ENCODE results near the gene EHBP1L1.

Gene EHBP1L1

DNA sequence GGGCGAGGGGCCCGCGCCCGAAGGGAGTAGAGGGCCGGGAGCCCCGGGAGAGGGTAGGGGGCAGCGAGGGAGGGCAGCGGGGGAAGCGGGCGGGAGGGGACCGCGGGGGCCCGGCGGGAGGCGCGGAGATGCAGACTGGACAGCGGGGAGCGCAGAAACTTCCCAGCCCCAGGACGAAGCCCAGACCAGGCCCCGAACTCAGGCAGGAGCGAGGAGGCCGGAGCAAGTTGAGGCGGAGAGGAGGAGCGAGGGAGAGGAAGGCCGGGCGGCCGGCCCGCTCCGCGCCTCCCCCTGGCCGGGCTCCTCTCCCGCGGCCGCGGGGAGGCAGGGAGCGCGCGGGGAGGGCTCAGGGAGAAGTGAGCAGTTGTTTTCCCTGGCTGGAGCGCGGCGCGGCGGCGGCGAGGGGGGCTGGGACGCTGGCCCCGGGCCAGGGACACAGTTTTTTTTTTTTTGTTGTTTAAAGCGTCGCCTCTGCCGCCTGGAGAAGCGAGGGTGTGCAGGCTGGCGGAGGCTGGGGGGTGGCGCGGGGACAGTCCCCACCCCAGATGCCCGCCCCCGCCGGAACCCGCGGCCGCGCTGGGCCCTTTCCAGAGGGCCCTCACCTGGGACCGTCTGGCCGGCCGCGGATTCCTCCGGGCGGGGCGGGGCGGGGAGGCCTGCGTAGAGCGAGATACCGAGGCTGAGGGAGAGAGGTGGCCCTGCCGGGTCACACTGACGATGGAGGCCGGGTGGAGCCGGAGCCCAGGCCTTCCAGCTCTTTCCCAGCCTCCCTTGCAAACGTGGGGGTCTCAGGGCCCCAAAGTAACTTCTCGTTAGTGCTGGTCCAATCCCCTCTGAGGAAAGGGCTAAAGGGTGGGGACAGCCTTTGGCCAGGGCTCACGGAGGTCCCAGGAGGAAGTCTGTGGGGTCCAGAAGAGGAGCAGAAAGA lies 17.6 kb upstream of the EHBP1L1 start, which contains the start of gene LTBP3:
TSS of gene LTBP3 (minus strand) at position 358 of the 928 bp plus-strand sequence. CDS start 400 bp downstream, outside the sequence.
- peak; percentile 71 for DNase-seq (ENCODE audit: low read depth)
- H3K4me3 ChIP-seq (ENCODE audit: control insufficient read depth, low read depth, low read length) = peak within 1 kb of the TSS; percentile 54
- TF ChIP-seq, protein P1, sequence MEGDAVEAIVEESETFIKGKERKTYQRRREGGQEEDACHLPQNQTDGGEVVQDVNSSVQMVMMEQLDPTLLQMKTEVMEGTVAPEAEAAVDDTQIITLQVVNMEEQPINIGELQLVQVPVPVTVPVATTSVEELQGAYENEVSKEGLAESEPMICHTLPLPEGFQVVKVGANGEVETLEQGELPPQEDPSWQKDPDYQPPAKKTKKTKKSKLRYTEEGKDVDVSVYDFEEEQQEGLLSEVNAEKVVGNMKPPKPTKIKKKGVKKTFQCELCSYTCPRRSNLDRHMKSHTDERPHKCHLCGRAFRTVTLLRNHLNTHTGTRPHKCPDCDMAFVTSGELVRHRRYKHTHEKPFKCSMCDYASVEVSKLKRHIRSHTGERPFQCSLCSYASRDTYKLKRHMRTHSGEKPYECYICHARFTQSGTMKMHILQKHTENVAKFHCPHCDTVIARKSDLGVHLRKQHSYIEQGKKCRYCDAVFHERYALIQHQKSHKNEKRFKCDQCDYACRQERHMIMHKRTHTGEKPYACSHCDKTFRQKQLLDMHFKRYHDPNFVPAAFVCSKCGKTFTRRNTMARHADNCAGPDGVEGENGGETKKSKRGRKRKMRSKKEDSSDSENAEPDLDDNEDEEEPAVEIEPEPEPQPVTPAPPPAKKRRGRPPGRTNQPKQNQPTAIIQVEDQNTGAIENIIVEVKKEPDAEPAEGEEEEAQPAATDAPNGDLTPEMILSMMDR (conservative IDR thresholded peaks at IDR 0.05; ENCODE audit: control insufficient read depth, insufficient read depth, low read depth, low read length) = no peak

- TF ChIP-seq, protein P1 (conservative IDR thresholded peaks at IDR 0.05; ENCODE audit: control insufficient read depth, insufficient read depth, low read depth, low read length) = no peak
- no peak overlapping the region for H3K4me3 ChIP-seq (ENCODE audit: control insufficient read depth, low read depth, low read length)
- no peak for DNase-seq (ENCODE audit: low read depth)
These were observed 16.8 kb upstream of the EHBP1L1 start for GRCh38 chr11:65558930-65559509.

DNA sequence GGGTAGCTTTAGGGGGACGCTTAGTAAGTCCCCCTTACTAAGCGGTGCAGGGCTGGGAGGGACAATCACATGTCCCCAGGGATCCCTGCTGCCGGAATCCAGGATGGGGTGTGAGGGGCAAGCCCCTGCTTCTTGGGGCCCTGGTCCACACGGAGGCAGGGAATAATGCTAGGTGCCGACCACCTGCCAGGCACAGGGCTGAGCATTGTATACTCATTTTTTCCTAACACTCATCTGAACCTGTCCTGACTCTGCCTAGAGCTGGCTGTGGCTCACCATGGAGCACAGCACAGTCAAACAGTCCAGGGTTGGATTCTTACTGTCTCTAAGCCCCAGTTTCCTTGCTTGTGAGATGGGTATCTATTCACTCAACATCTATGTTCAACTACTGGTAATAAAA lies 16.3 kb upstream of the EHBP1L1 start:
- TF ChIP-seq, protein P1 (conservative IDR thresholded peaks at IDR 0.05; ENCODE audit: control insufficient read depth, insufficient read depth, low read depth, low read length) = no peak
- no peak for DNase-seq (ENCODE audit: low read depth)
- no peak overlapping the region for H3K4me3 ChIP-seq (ENCODE audit: control insufficient read depth, low read depth, low read length)

DNA sequence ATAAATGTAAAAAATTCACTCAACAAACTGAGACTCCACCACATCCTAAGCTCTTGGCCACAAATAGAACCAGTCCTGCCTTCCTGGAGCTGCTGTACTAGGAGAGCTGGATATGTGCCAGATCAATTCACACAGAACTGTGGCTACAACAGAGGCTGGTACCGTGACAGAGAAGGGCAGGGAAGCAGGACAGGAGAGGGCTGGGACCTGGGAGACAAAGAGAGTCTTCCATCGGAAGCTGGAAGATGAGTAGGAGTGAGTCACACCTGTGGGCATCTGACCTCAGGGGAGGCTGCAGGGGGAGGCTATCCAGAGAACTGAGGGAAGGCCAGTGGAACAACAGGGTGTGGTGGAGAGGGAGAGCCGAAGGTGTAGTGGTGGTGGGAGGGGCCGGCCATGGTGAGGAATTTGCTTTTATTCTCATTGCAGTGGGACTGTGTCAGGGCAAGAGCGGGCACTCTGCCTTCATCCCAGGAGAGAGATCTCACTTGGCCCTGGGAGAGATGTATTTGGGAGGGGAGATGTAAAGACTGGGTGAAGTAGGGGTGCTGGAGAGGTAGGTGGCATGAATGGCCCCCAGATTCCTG lies 15.8 kb upstream of the EHBP1L1 start:
- TF ChIP-seq, protein P1 (conservative IDR thresholded peaks at IDR 0.05; ENCODE audit: control insufficient read depth, insufficient read depth, low read depth, low read length) = no peak
- peak; percentile 70 for DNase-seq (ENCODE audit: low read depth)
- no peak overlapping the region for H3K4me3 ChIP-seq (ENCODE audit: control insufficient read depth, low read depth, low read length)

- peak; percentile 64 for DNase-seq (ENCODE audit: low read depth)
- H3K4me3 ChIP-seq (ENCODE audit: control insufficient read depth, low read depth, low read length) = no peak overlapping the region
- TF ChIP-seq, protein P1 (conservative IDR thresholded peaks at IDR 0.05; ENCODE audit: control insufficient read depth, insufficient read depth, low read depth, low read length) = no peak
These were observed 15.1 kb upstream of the EHBP1L1 start for GRCh38 chr11:65560555-65561418.

DNA sequence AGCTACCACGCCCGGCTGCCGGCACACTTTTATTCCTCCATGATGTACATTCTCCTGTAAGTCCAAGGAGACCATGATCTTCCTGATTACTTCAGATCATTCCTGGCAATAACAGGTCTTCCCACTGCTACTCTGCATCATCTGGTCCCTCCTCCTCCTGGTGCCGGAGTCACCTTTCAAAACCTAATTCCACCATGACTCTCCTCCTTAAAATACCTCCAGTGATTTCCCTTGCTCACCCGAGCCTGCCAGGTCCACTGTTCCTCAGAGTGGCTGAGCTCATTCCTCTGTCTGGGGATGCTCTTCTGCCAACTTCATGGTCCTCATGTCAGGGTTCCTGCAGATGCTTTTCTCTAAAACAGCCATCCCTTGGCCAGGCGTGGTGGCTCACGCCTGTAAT lies 13.8 kb upstream of the EHBP1L1 start:
- H3K4me3 ChIP-seq (ENCODE audit: control insufficient read depth, low read depth, low read length) = no peak overlapping the region
- TF ChIP-seq, protein P1 (conservative IDR thresholded peaks at IDR 0.05; ENCODE audit: control insufficient read depth, insufficient read depth, low read depth, low read length) = no peak
- no peak for DNase-seq (ENCODE audit: low read depth)
